Astrocyte of the spinal cord (primary cell): ENCODE data around the gene CD300LB.

Source experiments
- DNase-seq: peaks from one replicate; pipeline ENCODE4 v3.0.0; 2011; ENCODE audit warnings: low read depth, low spot score
- H3K4me3 ChIP-seq: 2 replicates; pipeline ENCODE4 v1.5.1; 2011; ENCODE audit warnings: low read depth, mild to moderate bottlenecking, low read length, moderate library complexity
- in situ Hi-C: cut with HindIII; loops from 2 replicates; pipeline ENCODE4 v1.10.0; 2017; ENCODE audit warnings: low sequenced_read_pairs
- TF ChIP-seq, protein P1 (sequence below): IDR thresholded peaks from 2 replicates; pipeline ENCODE4 v1.5.1; 2012; ENCODE audit warnings: low read depth, mild to moderate bottlenecking, low read length, inconsistent platforms

CD300LB gene

DNA sequence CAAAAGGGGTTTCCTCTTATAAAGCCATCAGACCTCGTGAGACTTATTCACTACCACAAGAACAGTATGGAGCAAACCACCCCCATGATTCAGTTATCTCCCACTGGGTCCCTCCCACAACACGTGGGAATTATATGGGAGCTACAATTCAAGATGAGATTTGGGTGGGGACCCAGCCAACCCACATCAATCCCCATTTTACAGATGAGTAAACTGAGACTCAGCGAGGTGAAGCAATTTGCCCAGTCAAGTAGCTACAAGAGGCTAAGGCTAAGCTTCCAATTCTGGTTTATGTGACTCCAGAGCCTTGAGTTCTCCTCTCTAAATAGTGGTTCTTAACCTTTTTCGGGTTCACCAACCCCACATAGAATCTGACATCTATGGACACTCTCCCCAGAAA is 56.1 kb downstream of the CD300LB start:
- DNase-seq = no peak
- H3K4me3 ChIP-seq = no peak overlapping the region
- in situ Hi-C loops = no loop called here
- TF ChIP-seq, protein P1, sequence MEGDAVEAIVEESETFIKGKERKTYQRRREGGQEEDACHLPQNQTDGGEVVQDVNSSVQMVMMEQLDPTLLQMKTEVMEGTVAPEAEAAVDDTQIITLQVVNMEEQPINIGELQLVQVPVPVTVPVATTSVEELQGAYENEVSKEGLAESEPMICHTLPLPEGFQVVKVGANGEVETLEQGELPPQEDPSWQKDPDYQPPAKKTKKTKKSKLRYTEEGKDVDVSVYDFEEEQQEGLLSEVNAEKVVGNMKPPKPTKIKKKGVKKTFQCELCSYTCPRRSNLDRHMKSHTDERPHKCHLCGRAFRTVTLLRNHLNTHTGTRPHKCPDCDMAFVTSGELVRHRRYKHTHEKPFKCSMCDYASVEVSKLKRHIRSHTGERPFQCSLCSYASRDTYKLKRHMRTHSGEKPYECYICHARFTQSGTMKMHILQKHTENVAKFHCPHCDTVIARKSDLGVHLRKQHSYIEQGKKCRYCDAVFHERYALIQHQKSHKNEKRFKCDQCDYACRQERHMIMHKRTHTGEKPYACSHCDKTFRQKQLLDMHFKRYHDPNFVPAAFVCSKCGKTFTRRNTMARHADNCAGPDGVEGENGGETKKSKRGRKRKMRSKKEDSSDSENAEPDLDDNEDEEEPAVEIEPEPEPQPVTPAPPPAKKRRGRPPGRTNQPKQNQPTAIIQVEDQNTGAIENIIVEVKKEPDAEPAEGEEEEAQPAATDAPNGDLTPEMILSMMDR = no peak

DNA sequence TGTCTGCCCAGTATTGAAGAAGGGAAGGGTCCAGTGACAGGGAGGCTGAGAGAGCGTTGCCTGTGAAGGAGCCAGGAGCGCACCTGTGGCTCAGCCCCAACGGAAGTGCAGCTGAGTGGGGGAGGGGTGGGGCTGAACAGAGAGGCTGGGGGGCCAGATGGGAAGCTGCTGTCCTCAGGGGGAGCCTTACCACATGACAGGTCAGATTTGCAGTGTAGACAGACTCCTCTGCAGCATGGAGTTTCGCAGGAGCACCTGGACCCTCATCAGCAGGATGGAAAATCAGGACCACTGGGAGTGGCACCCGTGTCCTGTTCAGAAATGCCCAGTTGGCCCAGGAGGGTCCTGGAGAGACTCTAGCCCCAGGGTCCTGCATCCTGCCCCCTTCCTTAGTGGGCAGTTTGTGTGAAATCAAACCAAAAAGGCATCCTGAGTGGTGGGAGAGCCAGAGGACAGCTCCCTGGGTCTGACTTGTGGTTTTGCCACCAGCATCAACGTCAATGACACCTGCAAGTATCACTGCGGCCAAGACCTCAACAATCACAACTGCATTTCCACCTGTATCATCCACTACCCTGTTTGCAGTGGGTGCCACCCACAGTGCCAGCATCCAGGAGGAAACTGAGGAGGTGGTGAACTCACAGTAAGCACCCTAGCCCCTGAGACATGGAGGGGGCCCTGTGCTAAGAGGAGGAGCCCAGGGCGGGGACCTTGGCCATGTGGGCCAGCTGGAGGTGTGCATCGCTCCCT is 57.1 kb downstream of the CD300LB start:
- in situ Hi-C loops = no loop called here
- no peak for DNase-seq
- H3K4me3 ChIP-seq = no peak overlapping the region

DNA sequence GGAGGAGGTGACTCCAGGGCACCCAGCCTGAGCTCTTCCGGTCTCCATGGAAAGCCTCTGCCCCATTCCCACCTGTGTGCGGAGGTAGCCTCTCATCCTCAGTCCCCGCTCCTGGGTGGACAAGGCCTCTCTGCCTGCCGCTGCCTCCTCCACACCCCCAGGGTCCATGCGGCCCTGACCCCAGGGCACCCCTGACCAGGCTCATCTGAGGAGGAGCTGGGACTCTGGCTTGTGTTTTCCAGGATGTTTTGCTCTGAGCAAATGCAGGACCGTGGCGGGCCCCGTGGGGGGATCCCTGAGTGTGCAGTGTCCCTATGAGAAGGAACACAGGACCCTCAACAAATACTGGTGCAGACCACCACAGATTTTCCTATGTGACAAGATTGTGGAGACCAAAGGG is 58.0 kb downstream of the CD300LB start:
- no peak for DNase-seq
- in situ Hi-C loops = no loop called here
- TF ChIP-seq, protein P1 = no peak
- H3K4me3 ChIP-seq = no peak overlapping the region

More for the DNA sequence above, 57.1 kb downstream of the CD300LB start:
- TF ChIP-seq, protein P1 = no peak

DNA sequence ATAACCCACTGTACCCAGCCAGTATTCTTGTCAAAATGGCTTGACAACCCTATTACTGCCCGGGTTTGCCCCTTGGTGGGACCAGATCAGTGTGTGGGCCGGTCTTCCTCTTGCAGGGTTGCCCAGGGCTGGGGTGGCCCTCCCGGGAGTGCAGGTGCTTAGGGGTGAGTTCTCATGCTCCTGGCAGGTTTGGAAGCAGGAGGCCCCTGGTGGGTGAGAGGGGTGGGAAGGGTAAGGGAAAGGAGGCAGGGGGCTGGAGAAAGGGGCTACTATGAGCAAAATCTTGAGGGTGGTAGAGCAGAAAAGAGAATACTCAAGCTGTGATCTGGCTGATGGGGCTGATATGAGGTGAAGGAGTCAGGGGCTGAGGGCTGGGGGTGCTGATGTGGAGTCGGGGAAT is 58.4 kb downstream of the CD300LB start:
- DNase-seq = no peak
- TF ChIP-seq, protein P1 = no peak
- in situ Hi-C loops = no loop called here
- no peak overlapping the region for H3K4me3 ChIP-seq

DNA sequence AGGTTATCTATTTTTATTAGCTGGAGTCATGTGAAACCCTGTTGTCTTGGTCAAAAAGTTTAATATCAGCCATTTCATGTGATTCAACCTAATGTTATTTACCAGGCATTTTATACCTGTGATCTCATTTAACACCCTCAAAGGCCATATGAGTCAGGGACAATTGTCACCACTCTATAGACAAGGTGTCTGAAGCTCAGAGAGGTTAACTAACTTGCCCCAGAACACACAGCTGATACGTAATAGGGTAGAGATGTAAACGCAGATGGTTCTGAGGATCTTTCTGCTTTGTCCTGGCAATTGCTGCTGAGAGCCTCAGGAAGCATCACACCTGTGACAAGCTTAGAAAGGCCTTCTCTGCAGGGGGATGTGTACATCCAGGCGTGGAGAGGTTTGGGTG is 59.9 kb downstream of the CD300LB start:
- H3K4me3 ChIP-seq = no peak overlapping the region
- in situ Hi-C loops = no loop called here
- TF ChIP-seq, protein P1 = no peak
- DNase-seq = no peak
